Aorta (tissue), 5 donors: ENCODE measurements around the gene NPAS3. TPM values are rescaled to one million over a fixed set of nuclear protein-coding genes. Genes with fewer than 3 reads are reported as not detected.

Source experiments
- ATAC-seq: fragments of 200-7000 bp; cut with Tn5 transposase; one replicate; pipeline ENCODE4 v1.9.1; 2022; ENCODE audit warnings: moderate library complexity; ENCODE audit not compliant: low FRiP score
- DNase-seq, 2 donors: peaks; one replicate each; pipeline ENCODE4 v3.0.0-alpha.2; 2020
- H3K27ac ChIP-seq, 2 donors: one replicate each; pipeline ENCODE4 v1.5.1; 2013; ENCODE audit warnings: low read length in 2 of 2, mild to moderate bottlenecking in 2 of 2, moderate library complexity in 2 of 2, control low read depth in 1 of 2, inconsistent platforms in 1 of 2, low read depth in 1 of 2
- H3K27me3 ChIP-seq, 2 donors: one replicate each; pipeline ENCODE4 v1.6.1; 2013; ENCODE audit warnings: control low read depth in 1 of 2, low read length in 1 of 2, mild to moderate bottlenecking in 1 of 2, moderate library complexity in 1 of 2; ENCODE audit not compliant: insufficient read depth in 2 of 2, control insufficient read depth in 1 of 2
- H3K36me3 ChIP-seq, 2 donors: one replicate each; pipeline ENCODE4 v1.6.1; 2013; ENCODE audit warnings: control low read depth in 1 of 2, low read length in 1 of 2, mild to moderate bottlenecking in 1 of 2; ENCODE audit not compliant: insufficient read depth in 2 of 2, control insufficient read depth in 1 of 2
- H3K4me1 ChIP-seq, 2 donors: one replicate each; pipeline ENCODE4 v1.6.1; 2013; ENCODE audit warnings: low read length in 2 of 2, control low read depth in 1 of 2, mild to moderate bottlenecking in 1 of 2, moderate library complexity in 1 of 2; ENCODE audit not compliant: insufficient read depth in 2 of 2, control insufficient read depth in 1 of 2
- H3K4me3 ChIP-seq, 2 donors: one replicate each; pipeline ENCODE4 v1.5.1; 2013; ENCODE audit warnings: low read length in 2 of 2, control low read depth in 1 of 2, mild to moderate bottlenecking in 1 of 2
- H3K9me3 ChIP-seq: one replicate; pipeline ENCODE4 v1.6.1; 2013; ENCODE audit warnings: mild to moderate bottlenecking, low read length; ENCODE audit not compliant: control insufficient read depth
- WGBS, 2 donors: extraction: QIAGEN DNeasy Blood & Tissue Kit; methylation state at CpG; one replicate each; pipeline ENCODE4 v1.1.7; 2013; 5-methylcytosine and 5-hydroxymethylcytosine counted together
- intact Hi-C, 2 donors: fragments of 100-400 bp; cut with DNase I; formaldehyde crosslinking; loops; one replicate each; pipeline versions ENCODE4 v1.14.2 to v1.15.0; 2022
- polyA plus RNA-seq, 2 donors: library from polyadenylated mRNA; stranded (reverse); fragments of 200-250 nt; gene quantifications; one replicate each; pipeline ENCODE4 v1.2.3, GENCODE V29; 2013
- total RNA-seq, 2 donors: library from RNA; stranded (reverse); fragmentation: NEBNext Ultra II Directional; extraction: Animal tissue kit (Norgen Biotek cat#: 25700); gene quantifications; one replicate each; pipeline ENCODE4 v1.2.1, GENCODE V29; 2021
- donor health status: healthy with polysubstance abuse.
- donor health status: Bipolar disorder and iron deficiency.
- donor health status: DM: no; HTN: no; CAD: no.
- donor health status: DM: no; HTN: no; CAD: no.
- donor health status: DM: yes; HTN: yes; CAD: no.

NPAS3 gene
- total and polyA plus RNA-seq, 4 donors, result 0.13 to 4.3 (median 0.50) TPM

GRCh38 chr14:33780035-33780434, 841.4 kb downstream of the NPAS3 start:
- 77 to 86% methylated on average over 4 of the region's 4 CpGs for WGBS, 2 donors
- ATAC-seq (no peak), DNase-seq (no peak)
- no peaks in the 10 kb centered on the region for H3K27me3 ChIP-seq
- no peak overlapping the region for H3K4me3 ChIP-seq
- no peaks in the 10 kb centered on the region for H3K9me3 ChIP-seq
- H3K4me1 ChIP-seq, result no peaks in the 10 kb centered on the region
- intact Hi-C loops, result no loop called here
- H3K36me3 ChIP-seq, result no peaks in the 10 kb centered on the region
- no peak overlapping the region for H3K27ac ChIP-seq

GRCh38 chr14:33781236-33781635, 842.6 kb downstream of the NPAS3 start:
- Histone ChIP-seq H3K27me3 (no peaks in the 10 kb centered on the region), H3K9me3 (no peaks in the 10 kb centered on the region), H3K4me1 (no peaks in the 10 kb centered on the region), H3K4me3 (no peak overlapping the region), H3K36me3 (no peaks in the 10 kb centered on the region), H3K27ac (no peak overlapping the region)
- 54 to 69% methylated on average over 2 of the region's 2 CpGs for WGBS, 2 donors
- ATAC-seq (no peak), DNase-seq (no peak)
- intact Hi-C loops, result no loop called here

- intact Hi-C loops, result no loop called here
- no peak for ATAC-seq
Observed at GRCh38 chr14:33782923-33783322, 844.2 kb downstream of the NPAS3 start.

GRCh38 chr14:33786091-33786825, 847.6 kb downstream of the NPAS3 start:
- Histone ChIP-seq H3K4me1 (no peaks in the 10 kb centered on the region), H3K27me3 (no peaks in the 10 kb centered on the region), H3K27ac (no peak overlapping the region), H3K4me3 (no peak overlapping the region), H3K36me3 (no peaks in the 10 kb centered on the region), H3K9me3 (no peaks in the 10 kb centered on the region)
- no peak for ATAC-seq
- intact Hi-C loops, result no loop called here
- 74 to 75% methylated on average over 4 of the region's 4 CpGs for WGBS, 2 donors
- no peak for DNase-seq

More at GRCh38 chr14:33782923-33783322, 844.2 kb downstream of the NPAS3 start:
- 89 to 95% methylated on average over 6 of the region's 6 CpGs for WGBS, 2 donors
- Histone ChIP-seq H3K9me3 (no peaks in the 10 kb centered on the region), H3K27ac (no peak overlapping the region), H3K4me3 (no peak overlapping the region), H3K36me3 (no peaks in the 10 kb centered on the region), H3K4me1 (no peaks in the 10 kb centered on the region), H3K27me3 (no peaks in the 10 kb centered on the region)
- DNase-seq, result no peak

- H3K36me3 ChIP-seq, result no peaks in the 10 kb centered on the region
- H3K4me1 ChIP-seq, result no peaks in the 10 kb centered on the region
- ATAC-seq (no peak), DNase-seq (no peak)
- 96 to 97% methylated on average over 11 of the region's 11 CpGs for WGBS, 2 donors
- intact Hi-C loops, result no loop called here
- no peaks in the 10 kb centered on the region for H3K27me3 ChIP-seq
- H3K9me3 ChIP-seq, result no peaks in the 10 kb centered on the region
- H3K4me3 ChIP-seq, result no peak overlapping the region
- H3K27ac ChIP-seq, result no peak overlapping the region
Observed at GRCh38 chr14:33788161-33788560, 849.5 kb downstream of the NPAS3 start.

GRCh38 chr14:33790996-33791395, 852.3 kb downstream of the NPAS3 start:
- intact Hi-C loops, result loop anchor here (5.0 to 10.0 kb wide), 2 partner anchors 856 to 1214 kb away; partner anchors contain the start of gene NPAS3 (in 1 of the 2)
- Histone ChIP-seq H3K27me3 (no peaks in the 10 kb centered on the region), H3K4me1 (no peaks in the 10 kb centered on the region), H3K27ac (no peak overlapping the region), H3K4me3 (no peak overlapping the region), H3K9me3 (no peaks in the 10 kb centered on the region), H3K36me3 (no peaks in the 10 kb centered on the region)
- WGBS, 2 donors, result 92% methylated on average over 9 of the region's 9 CpGs
- DNase-seq (no peak), ATAC-seq (no peak)

- Histone ChIP-seq H3K4me1 (no peaks in the 10 kb centered on the region), H3K27ac (no peak overlapping the region), H3K9me3 (no peaks in the 10 kb centered on the region), H3K27me3 (no peaks in the 10 kb centered on the region), H3K4me3 (no peak overlapping the region), H3K36me3 (no peaks in the 10 kb centered on the region)
- ATAC-seq, result no peak
- intact Hi-C loops, result loop anchor here (5.0 to 10.0 kb wide), 2 partner anchors 857 to 1215 kb away; partner anchors contain the start of gene NPAS3 (in 1 of the 2)
- no peak for DNase-seq
- WGBS, 2 donors, result 50% methylated on average over 8 of the region's 8 CpGs
Observed at GRCh38 chr14:33792009-33792719, 853.5 kb downstream of the NPAS3 start.

GRCh38 chr14:33792720-33793368, 854.2 kb downstream of the NPAS3 start:
- Histone ChIP-seq H3K36me3 (no peaks in the 10 kb centered on the region), H3K27ac (no peak overlapping the region), H3K4me3 (peak overlapping the region; percentile 18 to 65), H3K9me3 (no peaks in the 10 kb centered on the region), H3K4me1 (no peaks in the 10 kb centered on the region), H3K27me3 (no peaks in the 10 kb centered on the region)
- intact Hi-C loops, result loop anchor here (5.0 to 10.0 kb wide), 2 partner anchors 858 to 1216 kb away; partner anchors contain the start of gene NPAS3 (in 1 of the 2)
- DNase-seq (peak; percentile 82 to 95), ATAC-seq (peak; percentile 92)
- WGBS, 2 donors, result 1 to 2% methylated on average over 16 of the region's 16 CpGs
